HEK293 (cell line): ENCODE measurements around the gene RELB.

Experiments used
- CTCF ChIP-seq: fragments of 450-650 bp; formaldehyde crosslinking; IDR thresholded peaks from 2 replicates; pipeline ENCODE4 v1.5.1; 2016; ENCODE audit warnings: missing biosample characterization, missing genetic modification characterization
- SCRT1 ChIP-seq: fragments of 450-650 bp; formaldehyde crosslinking; IDR thresholded peaks from 2 replicates; pipeline ENCODE4 v1.5.1; 2016; ENCODE audit warnings: missing biosample characterization, missing genetic modification characterization, borderline replicate concordance
- ZBTB1 ChIP-seq: fragments of 450-650 bp; formaldehyde crosslinking; IDR thresholded peaks from 2 replicates; pipeline ENCODE4 v1.5.1; 2016; ENCODE audit warnings: missing biosample characterization, missing genetic modification characterization
- ZBTB21 ChIP-seq: fragments of 450-650 bp; formaldehyde crosslinking; IDR thresholded peaks from 2 replicates; pipeline ENCODE4 v1.5.1; 2017; ENCODE audit warnings: missing biosample characterization, missing genetic modification characterization
- ZNF10 ChIP-seq: fragments of 450-650 bp; formaldehyde crosslinking; IDR thresholded peaks from 2 replicates; pipeline ENCODE4 v1.5.1; 2017; ENCODE audit warnings: missing biosample characterization, missing genetic modification characterization
- ZNF121 ChIP-seq: fragments of 450-650 bp; formaldehyde crosslinking; IDR thresholded peaks from 2 replicates; pipeline ENCODE4 v1.5.1; 2016; ENCODE audit warnings: missing biosample characterization, missing genetic modification characterization
- ZNF138 ChIP-seq: fragments of 450-650 bp; formaldehyde crosslinking; IDR thresholded peaks from 2 replicates; pipeline ENCODE4 v1.5.1; 2016; ENCODE audit warnings: missing biosample characterization, missing genetic modification characterization, borderline replicate concordance
- ZNF23 ChIP-seq: fragments of 450-650 bp; formaldehyde crosslinking; IDR thresholded peaks from 2 replicates; pipeline ENCODE4 v1.5.1; 2016; ENCODE audit warnings: missing biosample characterization, missing genetic modification characterization, borderline replicate concordance
- ZNF350 ChIP-seq: fragments of 450-650 bp; formaldehyde crosslinking; IDR thresholded peaks from 2 replicates; pipeline ENCODE4 v1.5.0; 2017; ENCODE audit warnings: missing biosample characterization, mild to moderate bottlenecking, missing genetic modification characterization
- ZNF398 ChIP-seq: fragments of 450-650 bp; formaldehyde crosslinking; IDR thresholded peaks from 2 replicates; pipeline ENCODE4 v1.5.1; 2017; ENCODE audit warnings: missing biosample characterization, missing genetic modification characterization
- ZNF530 ChIP-seq: fragments of 450-650 bp; formaldehyde crosslinking; IDR thresholded peaks from 2 replicates; pipeline ENCODE4 v1.5.1; 2016; ENCODE audit warnings: low read depth, missing biosample characterization, missing genetic modification characterization

- TF ChIP-seq ZNF530 (tag by site-specific recombination), result no peak
- TF ChIP-seq CTCF (tag by site-specific recombination), result no peak
- TF ChIP-seq ZNF138, result no peak
- no peak for TF ChIP-seq ZNF121 (tag by site-specific recombination)
- no peak for TF ChIP-seq ZBTB1 (tag by site-specific recombination)
- no peak for TF ChIP-seq ZNF398 (tag by site-specific recombination)
- TF ChIP-seq ZNF350 (tag by site-specific recombination), result no peak
- TF ChIP-seq ZBTB21 (tag by site-specific recombination), result no peak
- no peak for TF ChIP-seq ZNF10 (tag by site-specific recombination)
- no peak for TF ChIP-seq ZNF23
- no peak for TF ChIP-seq SCRT1 (tag by site-specific recombination)
These were observed 48.8 kb downstream of the RELB start for GRCh38 chr19:45050036-45050435.
